RCC 7860 (cell line): Measurements from ENCODE around the gene SRSF9.
"Not testable (repeated sequence)": the region's sequence is repeated elsewhere in the genome, so short reads cannot be mapped to it uniquely, and the experiment has no call there.

Source experiments
- DNase-seq: peaks from one replicate; pipeline ENCODE4 v3.0.0-alpha.2; 2015; ENCODE audit warnings: low spot score
- FAIRE-seq: peaks from 2 replicates; lab custom pipeline; 2012; peaks lifted over from hg19 to GRCh38; lab: Jason Lieb, UNC

The SRSF9 gene, protein sequence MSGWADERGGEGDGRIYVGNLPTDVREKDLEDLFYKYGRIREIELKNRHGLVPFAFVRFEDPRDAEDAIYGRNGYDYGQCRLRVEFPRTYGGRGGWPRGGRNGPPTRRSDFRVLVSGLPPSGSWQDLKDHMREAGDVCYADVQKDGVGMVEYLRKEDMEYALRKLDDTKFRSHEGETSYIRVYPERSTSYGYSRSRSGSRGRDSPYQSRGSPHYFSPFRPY

DNA sequence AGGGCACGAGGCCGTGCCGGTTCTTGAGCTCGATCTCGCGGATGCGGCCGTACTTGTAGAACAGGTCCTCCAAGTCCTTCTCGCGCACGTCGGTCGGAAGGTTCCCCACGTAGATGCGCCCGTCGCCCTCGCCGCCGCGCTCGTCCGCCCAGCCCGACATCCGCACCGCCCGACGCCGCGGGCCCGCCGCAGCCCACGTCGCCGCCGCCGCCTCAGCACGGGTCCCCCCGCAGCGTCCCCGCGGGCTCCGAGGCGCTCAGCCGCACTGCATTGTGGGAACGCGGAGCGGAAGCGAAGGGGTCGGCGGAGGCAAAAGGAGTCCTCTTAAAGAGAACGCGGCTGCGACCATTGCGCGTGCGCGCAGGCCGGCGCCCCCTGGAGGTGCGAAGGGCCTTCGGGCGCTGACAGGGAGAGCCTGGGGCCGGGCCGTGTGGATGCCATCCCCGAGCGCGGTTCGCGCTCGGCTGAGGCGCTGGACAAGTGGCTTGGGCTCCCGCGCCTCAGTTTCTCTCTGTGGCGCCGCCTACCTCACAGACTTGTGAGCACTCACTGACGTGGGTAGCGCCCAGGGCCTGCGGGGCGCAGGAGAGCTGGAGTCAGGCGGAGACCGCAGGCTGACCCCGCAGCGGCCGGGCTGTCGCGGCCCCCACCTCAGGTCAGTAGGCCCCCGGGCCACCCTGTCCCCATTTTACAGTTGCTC lies at the start of gene SRSF9:
TSS of gene SRSF9 (minus strand) at position 299 of the 700 bp plus-strand sequence. CDS start at position 160, 139 bp downstream.
- peak; percentile 86 for DNase-seq
- no peak for FAIRE-seq

DNA sequence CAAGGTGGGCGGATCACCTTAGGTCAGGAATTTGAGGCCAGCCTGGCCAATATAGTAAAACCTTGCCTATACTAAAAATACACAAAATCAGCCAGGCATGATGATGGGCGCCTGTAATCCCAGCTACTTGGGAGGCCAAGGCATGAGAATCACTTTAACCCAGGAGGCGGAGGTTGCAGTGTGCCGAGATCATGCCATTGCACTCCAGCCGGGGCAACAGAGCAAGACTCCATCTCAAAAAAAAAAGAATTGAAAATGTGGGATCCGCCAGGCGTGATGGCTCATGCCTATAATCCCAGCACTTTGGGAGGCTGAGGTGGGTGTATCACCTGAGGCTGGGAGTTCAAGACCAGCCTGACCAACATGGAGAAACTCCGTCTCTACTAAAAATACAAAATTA lies 49.8 kb upstream of the SRSF9 start:
- FAIRE-seq, DNase-seq: not testable (repeated sequence)

DNA sequence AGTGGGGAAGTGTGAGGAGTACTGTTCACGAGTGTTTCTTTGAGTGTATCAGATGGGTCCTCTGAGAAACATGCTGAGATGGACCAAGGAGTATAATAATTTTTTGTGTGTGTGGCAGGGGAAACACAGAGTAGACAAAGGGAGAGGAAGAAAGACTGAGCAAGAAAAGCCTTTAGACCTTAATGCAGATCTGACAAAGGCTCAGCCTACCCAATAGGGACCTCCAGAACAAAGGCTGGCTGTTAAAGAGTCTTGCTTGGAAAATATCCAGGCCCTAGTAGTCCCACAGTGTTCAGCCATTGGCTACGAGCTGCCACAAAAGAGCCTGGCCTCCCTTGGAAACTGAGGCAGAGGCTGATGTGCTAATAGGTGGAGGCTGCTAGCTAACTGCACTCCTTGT lies 45.9 kb upstream of the SRSF9 start:
- DNase-seq, result no peak
- FAIRE-seq, result no peak

DNA sequence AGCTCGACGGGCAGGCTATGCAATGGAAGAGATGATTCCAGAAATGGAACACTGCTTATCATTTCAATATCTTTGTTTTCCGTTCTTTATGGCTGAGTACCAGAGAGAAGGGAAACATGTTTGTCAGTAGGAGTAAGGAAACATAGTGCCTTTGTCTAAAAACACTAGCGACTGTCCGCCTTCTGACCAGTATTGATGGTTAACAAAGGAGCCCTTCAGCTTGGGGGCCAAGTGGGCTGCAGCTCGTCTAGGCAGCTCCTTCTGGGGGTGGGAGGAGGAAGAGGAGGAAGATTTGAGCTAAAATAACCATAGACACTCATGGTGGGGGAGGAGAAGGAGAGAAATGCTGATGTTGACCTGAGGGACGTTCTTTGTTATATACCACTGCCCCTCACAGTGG lies 44.5 kb upstream of the SRSF9 start:
- no peak for FAIRE-seq
- no peak for DNase-seq

DNA sequence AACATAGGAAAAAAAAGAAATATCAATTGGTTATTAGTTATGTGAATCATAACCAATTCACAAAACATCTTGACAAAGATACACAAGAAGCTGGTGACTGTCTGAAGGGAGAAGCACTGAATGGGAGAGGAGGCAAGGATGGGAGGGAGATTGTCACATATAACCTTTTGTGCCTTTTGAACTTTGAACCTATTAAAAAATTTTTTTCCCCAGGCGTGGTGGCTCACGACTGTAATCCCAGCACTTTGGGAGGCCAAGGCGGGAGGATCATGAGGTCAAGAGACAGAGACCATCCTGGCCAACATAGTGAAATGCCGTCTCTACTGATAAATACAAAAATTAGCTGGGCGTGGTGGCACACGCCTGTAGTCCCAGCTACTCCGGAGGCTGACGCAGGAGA lies 39.0 kb upstream of the SRSF9 start:
- FAIRE-seq, result no peak
- DNase-seq, result no peak

DNA sequence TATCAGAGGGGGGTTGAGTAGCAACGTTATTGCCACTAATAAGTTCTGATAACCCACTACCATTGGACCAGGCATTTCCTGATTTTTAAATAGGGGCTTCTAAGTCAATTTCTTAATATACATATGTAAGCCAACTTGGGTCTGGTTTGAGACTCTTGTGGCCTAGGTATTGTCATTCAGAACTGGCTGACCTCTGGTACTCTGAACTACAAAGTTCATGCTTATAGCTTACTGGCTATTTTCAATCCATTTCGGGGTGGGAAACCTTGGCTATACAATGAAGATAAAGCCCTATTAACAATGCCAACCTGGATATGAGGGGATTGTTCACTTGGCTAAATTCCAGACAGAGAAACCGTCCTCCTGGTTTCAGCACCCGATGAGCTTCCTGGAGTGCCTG lies 35.0 kb upstream of the SRSF9 start:
- DNase-seq (no peak), FAIRE-seq (no peak)

DNA sequence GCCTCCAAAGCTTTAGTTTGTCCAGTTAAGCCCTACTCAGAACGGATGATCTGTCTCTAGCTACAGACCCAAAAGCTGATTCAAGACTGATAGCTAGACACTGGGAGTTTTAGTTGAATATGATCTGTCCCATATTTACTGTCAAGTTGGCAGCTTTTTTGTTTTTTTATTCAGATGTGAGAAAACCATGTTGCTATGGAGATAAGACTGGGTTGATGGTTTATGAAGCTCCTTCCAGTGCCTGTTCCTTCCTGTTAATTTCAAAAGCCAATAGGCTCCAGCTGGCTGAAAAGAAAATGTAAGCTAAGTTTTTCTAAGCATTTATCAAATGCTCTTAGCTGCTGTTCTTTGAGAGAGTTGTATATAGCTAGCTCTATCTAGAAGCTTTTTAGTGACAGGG lies 31.0 kb upstream of the SRSF9 start:
- FAIRE-seq (no peak), DNase-seq (no peak)

DNA sequence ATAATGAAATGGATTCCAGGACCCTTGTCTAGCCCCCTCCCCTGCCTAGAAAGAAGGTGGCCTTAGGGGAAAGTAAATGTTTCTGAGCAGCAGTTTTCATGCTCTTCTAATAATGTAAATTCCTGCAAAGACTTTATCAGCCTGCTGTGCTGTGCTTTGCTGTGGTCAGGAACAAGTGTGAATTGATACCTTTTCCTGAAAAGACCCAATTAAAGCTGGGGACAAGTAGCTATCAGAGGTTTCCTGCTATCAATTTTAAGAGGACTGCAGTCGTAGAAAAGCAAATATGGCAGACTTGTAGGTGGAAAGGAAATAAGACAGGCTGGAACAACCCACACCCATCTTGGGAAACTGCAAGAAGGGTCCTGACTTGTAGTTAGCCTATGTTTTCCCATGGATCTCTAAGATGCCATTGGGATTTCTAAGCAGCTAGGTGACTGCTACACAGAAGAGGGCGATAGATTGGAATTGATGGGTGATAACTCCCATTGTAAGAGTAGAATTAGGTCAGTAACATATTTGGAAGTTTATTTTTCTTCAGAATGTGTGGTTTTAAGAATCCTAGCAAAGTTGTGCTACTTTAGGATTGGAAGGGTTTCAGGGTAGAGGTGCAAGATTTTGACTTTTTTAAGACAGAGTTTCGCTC lies 29.4 kb upstream of the SRSF9 start:
- no peak for DNase-seq
- FAIRE-seq, result no peak

DNA sequence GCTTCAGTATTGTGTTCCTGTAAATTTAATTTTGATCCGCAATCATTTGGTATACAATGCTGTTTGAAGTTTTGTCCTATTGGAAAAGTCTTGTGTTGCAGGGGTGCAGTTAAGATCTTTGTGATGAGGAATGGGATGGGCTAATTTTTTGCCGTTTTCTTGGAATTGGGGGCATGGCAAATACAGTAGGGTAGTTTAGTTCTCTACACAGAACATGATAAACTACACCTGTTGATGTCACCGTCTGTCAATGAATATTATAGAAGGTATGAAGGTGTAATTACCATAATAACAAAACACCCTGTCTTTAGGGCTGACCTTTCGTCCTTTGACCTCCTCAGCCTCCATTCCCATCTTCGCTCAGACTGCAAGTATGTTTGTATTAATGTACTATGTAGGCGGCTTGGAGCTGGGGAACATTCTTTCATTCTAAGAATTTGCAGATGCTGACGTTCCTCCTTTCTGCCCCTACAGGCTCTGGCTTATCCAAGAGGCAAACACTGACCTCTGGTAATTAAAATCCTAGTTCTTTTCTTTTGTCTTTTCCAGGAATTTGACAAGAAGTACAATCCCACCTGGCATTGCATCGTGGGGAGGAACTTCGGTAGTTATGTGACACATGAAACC lies 28.1 kb upstream of the SRSF9 start:
- no peak for FAIRE-seq
- no peak for DNase-seq

DNA sequence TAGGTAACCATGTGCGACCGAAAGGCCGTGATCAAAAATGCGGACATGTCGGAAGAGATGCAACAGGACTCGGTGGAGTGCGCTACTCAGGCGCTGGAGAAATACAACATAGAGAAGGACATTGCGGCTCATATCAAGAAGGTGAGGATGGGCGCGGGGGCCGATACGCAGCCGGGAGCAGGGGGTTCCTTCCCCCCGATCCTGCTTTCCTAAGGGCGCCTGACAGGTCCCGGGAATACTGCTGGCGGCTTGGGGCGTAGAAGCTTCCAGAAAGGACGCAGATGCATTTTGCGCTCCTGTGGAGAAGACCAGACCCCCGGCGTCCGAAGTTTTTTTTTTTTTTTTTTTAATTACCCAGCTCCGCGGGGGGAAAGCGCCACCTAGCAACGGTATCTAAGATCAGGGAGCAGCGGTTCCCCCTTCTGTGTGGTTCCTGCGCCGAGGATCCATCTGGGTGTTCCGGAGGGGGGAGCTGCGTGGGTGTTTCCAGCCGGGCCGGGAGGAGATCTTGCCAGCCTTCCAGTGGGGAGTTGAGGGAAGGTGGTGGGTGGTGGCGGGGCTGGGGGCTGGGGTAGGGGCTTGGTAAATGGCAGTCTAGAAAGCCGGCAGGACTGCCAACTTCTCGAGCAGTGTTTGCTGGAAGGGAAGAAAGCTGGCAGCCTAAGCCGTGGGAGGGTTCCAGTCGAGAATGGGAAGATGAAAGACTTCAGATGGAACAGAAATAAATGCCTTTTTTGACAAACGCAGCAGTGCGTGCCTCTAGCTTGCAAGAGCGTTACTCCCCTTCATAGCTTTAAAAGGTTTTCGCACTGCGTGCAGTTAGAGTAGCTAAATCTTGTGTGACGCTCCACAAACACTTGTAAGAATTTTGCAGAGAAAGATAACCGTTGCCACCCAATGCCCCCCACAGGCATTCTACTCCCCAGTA lies 27.1 kb upstream of the SRSF9 start:
- DNase-seq (peak; percentile 13), FAIRE-seq (no peak)

DNA sequence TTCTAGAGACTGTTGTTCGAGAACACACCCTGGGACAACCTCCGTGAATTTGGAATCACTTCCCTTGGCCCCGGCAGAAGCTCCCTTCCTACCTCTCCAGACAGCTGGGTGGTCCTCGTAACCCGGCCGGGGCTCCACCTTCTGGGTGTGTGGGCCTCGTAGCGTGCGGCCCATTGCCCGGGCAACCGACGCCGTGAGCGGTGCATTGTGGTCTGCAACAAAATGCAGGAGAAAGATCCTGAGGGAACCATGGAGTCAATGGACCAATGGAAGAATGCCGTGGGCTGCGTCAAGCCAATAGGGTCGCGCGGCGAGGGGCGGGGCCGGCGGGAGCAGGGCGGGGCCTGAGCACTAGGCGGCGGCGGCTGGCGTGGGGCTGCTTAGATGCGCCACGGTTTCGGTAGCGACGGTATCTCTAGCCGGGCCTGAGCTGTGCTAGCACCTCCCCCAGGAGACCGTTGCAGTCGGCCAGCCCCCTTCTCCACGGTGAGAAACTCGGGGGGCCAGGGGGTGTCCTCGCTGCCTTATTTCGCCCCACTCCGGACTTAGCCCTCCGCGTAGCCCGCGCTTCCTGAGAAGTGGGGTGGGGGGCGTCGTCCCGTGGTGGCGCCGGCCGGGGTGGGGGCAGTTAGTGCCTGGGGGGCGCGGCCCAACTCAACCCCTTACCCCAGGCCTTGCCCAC lies 26.3 kb upstream of the SRSF9 start, which contains the start of gene DYNLL1:
TSS of gene DYNLL1 (plus strand) at position 383 of the 682 bp plus-strand sequence. CDS start 309 bp downstream, outside the sequence.
- FAIRE-seq (no peak), DNase-seq (peak; percentile 88)

DNA sequence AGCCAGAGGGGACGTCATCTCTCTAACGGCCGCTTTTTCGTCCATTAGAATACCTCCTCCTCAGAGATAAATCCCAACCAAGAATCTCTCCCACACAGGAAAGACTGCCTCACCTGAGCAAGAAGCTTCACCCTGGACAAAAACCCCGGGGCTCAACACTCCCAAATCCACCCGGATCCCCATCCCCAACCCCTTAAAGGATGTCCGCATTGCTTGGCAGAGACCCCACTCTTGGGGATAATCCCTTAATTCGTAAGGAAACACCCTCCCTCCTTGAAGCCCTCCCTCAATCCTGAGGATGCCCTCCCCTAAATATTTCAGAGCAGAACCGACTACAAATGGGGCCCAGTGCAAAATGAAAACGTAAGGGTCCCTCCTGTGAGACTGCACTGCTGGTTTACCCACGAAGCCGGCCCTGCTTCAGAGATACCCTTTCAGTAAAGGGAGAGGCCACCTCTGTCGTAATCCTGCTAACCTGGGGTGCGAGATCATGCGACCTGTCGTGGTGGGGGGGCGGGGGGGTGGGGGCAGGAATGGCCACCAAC lies 25.7 kb upstream of the SRSF9 start:
- DNase-seq (no peak), FAIRE-seq (no peak)

DNA sequence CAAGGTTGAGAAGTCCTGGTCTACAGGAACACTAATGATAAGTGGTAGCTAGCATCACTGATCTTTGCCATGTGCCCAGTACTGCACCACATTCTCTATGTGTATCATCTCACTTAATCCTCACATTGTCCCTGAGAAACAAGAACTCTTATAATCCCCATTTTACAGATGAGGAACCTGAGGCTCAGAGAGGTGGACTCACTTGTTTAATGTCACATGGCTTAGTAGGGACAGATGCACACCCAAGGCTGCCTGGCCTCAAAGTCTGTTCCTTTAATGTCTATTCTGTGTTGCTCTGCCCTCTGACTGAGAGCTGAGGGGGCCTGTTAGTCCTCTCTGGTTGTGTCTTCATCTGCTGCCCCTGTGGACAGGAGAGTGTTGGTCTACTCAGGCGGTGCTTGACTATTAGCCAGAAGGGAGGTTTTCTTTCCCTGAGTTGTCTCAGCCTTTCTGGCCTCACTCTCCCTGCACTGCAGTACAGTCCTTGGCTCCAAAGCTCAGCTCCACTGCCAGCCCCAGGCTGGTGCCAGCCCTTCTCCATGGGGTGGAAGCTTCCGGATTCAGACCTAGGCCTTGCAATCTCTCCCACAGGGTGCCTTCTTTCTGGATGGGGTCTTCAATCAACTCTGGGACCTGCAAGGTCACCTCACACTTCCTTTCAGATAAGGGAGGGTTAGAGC lies 21.4 kb upstream of the SRSF9 start:
- FAIRE-seq (no peak), DNase-seq (no peak)

DNA sequence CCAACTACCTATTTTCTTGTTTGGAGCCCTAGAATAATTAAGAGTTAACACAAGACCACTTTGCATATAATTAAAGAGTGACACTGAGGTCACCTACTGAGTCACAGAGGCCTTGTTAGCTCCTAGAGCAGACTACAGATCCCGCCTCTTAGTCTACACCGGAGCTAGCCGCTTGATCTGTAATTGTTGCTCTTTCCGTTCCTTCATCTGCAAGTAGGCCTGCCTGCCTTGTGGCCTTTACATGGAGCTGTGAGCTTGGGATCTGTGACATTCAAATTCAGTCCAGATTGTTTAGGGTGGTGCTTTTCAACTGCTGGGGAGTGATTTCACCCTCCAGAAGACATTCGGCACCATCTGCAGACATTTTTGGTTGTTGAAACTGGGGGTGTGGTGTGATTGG lies 20.8 kb upstream of the SRSF9 start:
- no peak for FAIRE-seq

DNA sequence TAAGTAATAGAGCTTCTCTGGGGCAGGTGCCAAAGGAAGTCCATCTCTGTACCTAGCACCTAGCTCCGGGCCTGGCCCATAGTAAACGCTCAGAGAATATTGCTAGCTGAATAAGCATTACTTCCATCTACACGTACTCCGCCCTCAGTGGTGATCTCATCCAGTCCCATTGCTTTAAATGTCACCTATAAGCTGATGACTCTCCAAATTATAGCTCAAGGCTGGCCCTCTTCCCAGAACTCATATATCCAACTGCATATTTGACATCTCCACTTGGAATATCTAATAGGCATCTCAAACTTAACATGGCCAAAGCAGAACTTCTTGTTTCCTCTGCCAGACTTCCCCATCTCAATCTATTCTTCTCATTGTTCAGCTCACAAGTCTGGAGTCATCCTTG lies 19.5 kb upstream of the SRSF9 start:
- FAIRE-seq (no peak), DNase-seq (no peak)

More for the DNA sequence above, 20.8 kb upstream of the SRSF9 start:
- DNase-seq, result no peak

DNA sequence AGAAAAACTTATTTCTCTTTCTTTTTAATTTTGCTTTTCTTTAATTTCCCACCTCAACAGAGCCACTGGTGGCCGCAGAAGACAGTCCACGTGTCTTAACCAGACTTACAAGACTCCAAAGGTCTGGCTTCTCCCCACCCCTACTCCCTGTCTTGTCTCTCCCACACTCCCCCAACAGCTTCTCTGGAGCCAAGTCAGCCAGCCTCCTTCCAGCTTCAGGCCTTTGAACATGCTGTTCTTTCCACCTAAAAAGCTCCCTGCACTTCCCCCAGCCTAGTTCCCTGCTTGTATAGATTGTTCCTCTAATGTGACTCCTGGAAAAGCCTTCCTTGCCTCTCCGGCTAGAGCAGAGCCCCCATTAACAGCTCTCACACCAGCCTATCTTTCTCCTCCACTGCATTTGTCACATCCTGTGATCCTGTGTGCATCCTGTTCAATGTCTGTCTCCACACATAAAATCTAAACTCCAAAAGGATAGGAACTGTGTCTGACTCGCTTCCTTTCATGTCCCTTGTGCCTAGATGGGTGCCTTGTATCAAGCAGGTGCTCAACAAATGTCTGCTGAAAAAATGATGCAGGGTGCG lies 18.6 kb upstream of the SRSF9 start:
- DNase-seq (no peak), FAIRE-seq (no peak)

DNA sequence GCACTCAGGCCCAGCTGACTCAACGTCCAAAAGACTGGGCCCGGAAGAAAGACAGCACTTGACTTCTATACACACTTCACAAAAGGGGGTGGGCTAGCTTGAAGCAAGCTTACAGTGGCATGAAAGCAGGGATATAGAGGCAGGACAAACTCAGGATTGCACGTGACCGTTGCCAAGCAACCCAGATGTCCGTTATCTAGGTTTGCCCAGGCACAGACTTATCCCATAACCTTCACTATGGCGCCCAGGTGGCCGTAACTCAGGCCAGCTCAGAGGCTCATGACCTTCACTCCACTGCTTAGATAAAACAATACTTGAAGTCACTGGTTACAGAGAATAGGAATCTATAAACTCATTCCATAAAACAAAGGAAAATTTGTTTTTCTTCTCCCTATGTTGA lies 18.0 kb upstream of the SRSF9 start:
- not testable (repeated sequence) for FAIRE-seq, DNase-seq

DNA sequence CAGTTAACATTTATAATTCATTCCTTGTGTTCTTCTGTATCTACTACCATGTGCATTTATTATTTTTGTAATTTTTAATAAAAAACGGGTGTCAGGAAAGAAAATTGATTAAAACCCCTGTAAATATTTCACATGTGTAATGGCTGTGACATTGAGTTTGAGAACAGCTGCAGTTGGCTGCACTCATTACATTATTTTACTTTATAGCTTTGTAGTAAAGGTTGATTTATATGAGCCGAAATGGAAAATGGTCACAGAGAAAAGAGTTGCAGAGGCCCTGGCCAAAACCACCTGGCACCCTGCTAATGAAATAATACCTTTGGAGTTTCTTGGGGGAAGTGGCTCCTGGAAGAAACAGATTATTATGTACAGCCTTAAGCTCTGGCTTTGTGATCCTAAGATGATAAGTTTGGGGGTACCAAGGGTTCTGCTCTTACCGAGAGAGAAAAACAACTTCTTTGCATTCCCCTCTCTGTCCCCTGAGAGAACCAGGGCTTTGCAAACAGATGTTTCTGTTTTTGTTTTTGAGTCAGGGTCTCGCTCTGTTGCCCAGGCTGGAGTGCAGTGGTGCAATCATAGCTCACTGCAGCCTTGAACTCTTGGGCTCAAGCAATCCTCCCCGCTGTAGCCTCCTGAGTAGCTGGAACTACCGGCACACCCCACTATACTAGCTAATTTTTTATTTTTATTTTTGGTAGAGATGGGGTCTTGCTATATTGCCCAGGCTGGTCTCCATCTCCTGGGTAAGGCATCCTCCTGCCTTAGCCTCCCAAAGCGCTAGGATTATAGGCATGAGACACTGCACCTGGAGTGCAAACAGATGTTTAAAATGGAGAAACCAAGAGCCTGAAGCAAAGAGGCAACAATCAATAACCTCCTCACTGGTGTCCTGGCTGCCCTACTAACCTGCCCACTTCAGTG lies 16.7 kb upstream of the SRSF9 start:
- no peak for DNase-seq
- no peak for FAIRE-seq
